NK-92 treated with Interleukin-12 subunit alpha and Interleukin-12 subunit beta, amount 100 ng/mL, for 24 hours (cell line): Measurements from ENCODE around the gene PARPBP.
"Not testable (repeated sequence)": the region's sequence is repeated elsewhere in the genome, so short reads cannot be mapped to it uniquely, and the experiment has no call there.

Experiments used
- DNase-seq: peaks from one replicate; lab custom pipeline; 2025; lab: John Stamatoyannopoulos, UW

PARPBP gene

GRCh38 chr12:102147062-102147587 lies 27.1 kb downstream of the PARPBP start:
- DNase-seq, result not testable (repeated sequence)

GRCh38 chr12:102155206-102155605 lies 35.2 kb downstream of the PARPBP start:
- DNase-seq, result not testable (repeated sequence)

DNA sequence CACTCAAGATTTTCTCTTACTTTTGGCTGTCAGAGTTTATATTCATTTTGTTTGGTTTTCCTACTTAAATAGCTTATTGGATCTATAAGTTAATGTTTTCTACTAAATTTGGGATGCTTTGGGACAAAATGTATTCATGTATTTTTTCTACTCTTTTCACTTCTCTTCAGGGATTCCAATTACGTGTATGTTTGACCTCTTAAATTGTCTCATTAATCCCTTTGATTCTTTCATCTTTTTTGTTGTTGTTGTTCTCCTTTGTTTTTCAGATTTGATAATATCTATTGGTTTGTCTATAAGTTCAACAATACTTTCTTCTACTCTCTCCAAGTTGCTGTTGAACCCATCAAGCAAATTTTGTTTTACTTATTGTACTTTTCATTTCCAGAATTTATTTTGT lies 43.4 kb downstream of the PARPBP start:
- DNase-seq, result no peak

- no peak for DNase-seq
These were observed 48.0 kb downstream of the PARPBP start for GRCh38 chr12:102167821-102168604.

DNA sequence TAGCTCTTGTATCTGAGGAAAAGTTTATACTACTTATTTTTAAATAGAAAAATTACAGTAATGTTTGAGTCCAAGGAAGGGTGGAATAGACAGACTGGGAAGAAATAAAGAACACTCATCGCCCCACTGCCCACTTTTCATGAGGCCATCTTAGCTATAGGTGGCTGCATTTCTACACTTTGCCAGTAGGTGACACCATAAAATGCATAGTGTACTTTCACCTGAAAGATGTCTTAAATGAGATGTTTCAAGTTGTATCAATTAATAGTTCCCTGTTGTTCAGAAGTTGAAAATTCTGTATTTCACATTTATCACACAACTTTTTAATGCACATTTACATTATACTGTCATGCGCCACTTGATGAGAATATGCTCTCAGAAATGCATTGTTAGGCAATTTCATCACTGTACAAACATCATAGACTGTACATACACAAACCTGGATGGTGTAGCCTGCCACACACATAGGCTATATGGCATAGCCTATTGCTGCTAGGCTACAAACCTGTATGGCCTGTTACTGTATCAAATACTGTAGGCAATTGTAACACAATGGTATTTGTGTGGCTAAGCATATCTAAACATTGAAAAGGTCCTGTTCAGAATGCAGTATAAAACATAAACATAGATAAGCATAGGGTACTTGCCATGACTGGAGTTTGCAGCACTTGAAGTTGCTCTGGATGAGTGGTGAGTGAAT lies 50.1 kb downstream of the PARPBP start:
- no peak for DNase-seq

GRCh38 chr12:102171951-102172350 lies 52.0 kb downstream of the PARPBP start:
- DNase-seq, result no peak

- no peak for DNase-seq
These were observed 52.5 kb downstream of the PARPBP start for GRCh38 chr12:102172436-102172835.

- DNase-seq, result no peak
These were observed 54.1 kb downstream of the PARPBP start for GRCh38 chr12:102174117-102174516.

- DNase-seq, result no peak
These were observed 54.8 kb downstream of the PARPBP start for GRCh38 chr12:102174761-102175160.

- DNase-seq, result no peak
These were observed 62.7 kb downstream of the PARPBP start for GRCh38 chr12:102182635-102183034.

- no peak for DNase-seq
These were observed 75.8 kb downstream of the PARPBP start for GRCh38 chr12:102195826-102196225.

DNA sequence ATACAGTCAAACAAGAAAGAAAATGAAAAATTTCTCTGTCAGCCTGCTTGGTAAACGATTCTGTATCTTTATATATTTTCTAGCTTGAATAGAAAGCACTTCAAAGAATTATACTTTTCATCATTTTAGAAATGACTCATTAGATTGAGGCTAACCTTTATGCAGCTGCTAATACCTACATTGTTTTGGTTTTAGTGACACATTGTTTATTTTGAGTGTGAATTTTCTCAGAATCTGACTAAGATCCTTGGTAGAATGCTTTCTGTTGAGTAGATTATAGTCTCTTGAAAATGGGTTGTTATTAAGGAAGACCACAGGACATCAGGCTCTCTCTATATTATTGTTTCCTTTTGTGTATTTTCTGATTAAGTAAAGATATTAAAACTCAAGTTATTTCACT lies 77.8 kb downstream of the PARPBP start, which contains the start of gene PMCH:
PMCH (minus strand) TSS at position 45 of the 400 bp plus-strand sequence. CDS start 63 bp downstream, outside the sequence.
- DNase-seq, result no peak

DNA sequence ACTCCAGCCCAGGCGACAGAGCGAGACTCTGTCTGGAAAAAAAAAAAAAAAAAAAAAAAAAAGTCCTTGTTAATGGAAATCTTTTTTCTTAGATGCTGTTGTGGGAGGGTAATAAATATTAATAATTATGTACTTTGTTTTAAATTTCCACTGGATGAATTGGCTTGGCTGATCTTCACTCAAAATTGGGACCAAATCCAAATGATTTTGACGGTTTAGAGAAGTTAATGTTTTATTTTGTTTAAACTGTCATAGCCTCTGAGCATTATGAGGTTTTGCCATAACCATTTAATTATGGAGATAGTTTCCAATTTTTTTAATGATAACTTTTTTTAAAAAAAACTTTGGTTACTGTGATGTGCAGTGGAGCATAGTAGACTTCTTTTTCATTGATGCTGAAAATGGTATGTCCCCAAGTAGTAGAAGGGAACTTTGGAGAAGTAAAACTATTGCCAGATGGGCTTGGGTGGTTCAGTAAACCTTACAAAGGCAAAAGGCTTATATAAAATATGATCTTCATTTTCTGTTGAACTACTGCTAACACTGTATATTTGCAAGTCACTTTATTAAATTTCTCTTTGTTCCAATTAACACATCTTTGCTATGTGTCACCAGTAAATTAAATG lies 81.6 kb downstream of the PARPBP start:
- no peak for DNase-seq

GRCh38 chr12:102202556-102202955 lies 82.6 kb downstream of the PARPBP start:
- DNase-seq, result no peak

DNA sequence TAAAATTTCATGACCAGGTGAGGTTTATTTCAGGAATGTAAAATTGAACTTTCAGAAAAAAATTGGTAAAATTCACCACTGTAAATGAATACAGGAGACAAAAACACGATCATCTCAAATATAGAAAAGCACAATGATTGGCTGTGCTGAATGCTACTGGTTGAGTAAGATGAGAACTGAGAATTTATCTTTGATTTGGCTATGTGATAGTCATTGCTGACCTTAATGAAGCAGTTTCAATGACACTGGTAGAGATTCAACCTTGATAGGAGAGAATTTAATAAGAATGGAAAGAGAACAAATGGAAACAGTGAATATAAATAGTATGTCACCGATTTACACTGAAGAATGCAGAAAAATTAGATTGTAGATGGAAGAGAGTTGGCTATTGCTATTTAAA lies 84.0 kb downstream of the PARPBP start:
- no peak for DNase-seq

GRCh38 chr12:102215992-102216691 lies 96.2 kb downstream of the PARPBP start:
- no peak for DNase-seq

- DNase-seq, result no peak
These were observed 100.8 kb downstream of the PARPBP start for GRCh38 chr12:102220736-102221135.

DNA sequence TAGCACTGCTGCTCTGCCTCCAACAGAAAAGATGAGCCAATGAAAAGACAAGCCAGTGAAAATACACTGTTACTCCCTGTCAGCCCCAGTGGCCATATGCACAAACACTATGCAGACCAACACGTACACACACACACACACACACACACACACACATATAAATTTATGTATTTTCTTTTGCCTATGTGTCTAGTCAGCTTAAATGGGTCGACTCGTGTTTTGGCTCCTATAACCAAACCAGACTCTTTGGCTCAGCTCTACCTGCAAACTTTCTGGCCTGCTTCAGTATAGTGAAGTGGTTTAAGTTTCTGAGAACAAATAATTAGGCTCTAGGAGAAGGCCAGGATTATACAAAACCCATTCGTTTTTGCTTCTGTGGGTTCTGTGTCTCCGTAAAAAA lies 108.0 kb downstream of the PARPBP start:
- no peak for DNase-seq

DNA sequence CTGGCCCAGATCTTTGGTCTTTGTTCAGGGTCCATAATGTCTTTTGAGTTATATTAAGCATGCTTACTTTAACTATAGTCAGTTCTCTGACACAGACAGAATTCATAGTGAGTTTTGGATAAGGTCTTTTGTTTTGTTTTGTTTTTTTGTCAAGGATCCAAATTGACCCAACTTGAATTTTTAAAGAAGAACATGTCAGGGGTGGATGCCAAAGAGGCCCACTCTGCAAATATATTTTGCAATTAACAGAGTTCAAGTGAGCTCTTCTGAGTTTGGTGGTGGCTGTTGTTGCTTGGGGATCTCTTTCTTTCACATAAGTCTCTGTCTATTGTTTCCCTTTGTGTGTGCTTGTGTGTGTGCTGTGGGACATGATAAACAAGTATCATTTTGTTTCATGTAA lies 112.1 kb downstream of the PARPBP start:
- DNase-seq, result no peak

DNA sequence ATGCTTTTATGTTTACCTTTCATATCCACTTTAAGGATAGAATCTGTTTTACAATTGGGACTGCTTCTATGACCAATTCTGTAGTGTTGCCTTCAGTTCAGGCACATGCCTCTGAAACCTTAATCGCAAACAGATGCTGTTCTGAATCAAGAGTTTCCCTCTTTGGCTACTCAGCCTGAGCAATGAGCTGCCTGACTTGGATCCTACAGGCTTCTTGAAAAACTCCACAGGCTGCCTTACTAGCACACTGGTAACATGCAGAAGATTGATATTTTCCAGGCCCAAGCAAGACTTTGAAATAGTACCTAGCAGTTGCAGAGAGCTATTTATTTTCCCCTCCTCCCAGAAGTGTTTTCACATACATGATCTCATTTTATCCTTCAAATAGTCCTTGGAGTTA lies 112.5 kb downstream of the PARPBP start:
- DNase-seq, result no peak

DNA sequence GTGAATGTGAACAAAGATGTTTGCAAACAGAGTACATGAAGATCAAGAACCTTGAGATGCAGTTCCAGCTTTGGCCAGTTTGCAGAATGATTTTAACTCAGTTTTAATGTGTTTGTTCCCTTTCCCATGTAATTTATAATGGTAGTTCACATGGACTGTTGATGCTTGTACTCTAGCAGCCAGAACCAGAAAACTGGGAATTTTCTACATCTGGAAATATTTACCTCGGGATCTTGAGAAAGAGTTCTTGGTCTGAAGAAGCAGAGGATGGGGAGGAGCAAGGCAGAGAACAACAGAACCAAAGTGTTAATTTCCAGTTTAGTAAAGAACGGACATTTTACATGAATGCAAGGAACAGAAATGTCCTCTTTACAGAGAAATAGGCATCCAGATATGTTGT lies 114.6 kb downstream of the PARPBP start:
- DNase-seq, result no peak

- not testable (repeated sequence) for DNase-seq
These were observed 120.9 kb downstream of the PARPBP start for GRCh38 chr12:102240859-102241258.
